ENCODE measurements around the gene PGA4. TPM values are rescaled to one million over a fixed set of nuclear protein-coding genes. Genes with fewer than 3 reads are reported as not detected.
A peak's percentile ranks its signal among the peaks of the same experiment; 100 is the strongest.

Gene PGA4
- polyA plus RNA-seq, 1 donor, result 3.3 TPM

GRCh38 chr11:61265357-61265756, 43.2 kb downstream of the PGA4 start:
- no peak overlapping the region for H3K27ac ChIP-seq (ENCODE audit: low read length)
- peaks cover 2% of the 10 kb centered on the region for H3K9me3 ChIP-seq (ENCODE audit: control insufficient read depth, low read depth, low read length)
- WGBS (ENCODE audit: insufficient coverage, low lambda C conversion rate), result no CpG with 5 or more reads among the region's 14 CpGs
- no peaks in the 10 kb centered on the region for H3K27me3 ChIP-seq (ENCODE audit: control insufficient read depth, insufficient read depth, low read length)
- H3K4me3 ChIP-seq (ENCODE audit: low read length), result no peak overlapping the region
- DNase-seq, result peak; percentile 73 to 84
- H3K4me1 ChIP-seq (ENCODE audit: control insufficient read depth, insufficient read depth, low read length), result peaks cover 24% of the 10 kb centered on the region
- H3K36me3 ChIP-seq (ENCODE audit: control insufficient read depth, insufficient read depth, low read length), result no peaks in the 10 kb centered on the region

- peak in 1 of 2 donors; percentile 41 for DNase-seq
- peaks cover 24% of the 10 kb centered on the region for H3K4me1 ChIP-seq (ENCODE audit: control insufficient read depth, insufficient read depth, low read length)
- H3K27me3 ChIP-seq (ENCODE audit: control insufficient read depth, insufficient read depth, low read length), result no peaks in the 10 kb centered on the region
- no peaks in the 10 kb centered on the region for H3K36me3 ChIP-seq (ENCODE audit: control insufficient read depth, insufficient read depth, low read length)
- H3K9me3 ChIP-seq (ENCODE audit: control insufficient read depth, low read depth, low read length), result peaks cover 2% of the 10 kb centered on the region
- no CpG with 5 or more reads among the region's 4 CpGs for WGBS (ENCODE audit: insufficient coverage, low lambda C conversion rate)
- no peak overlapping the region for H3K27ac ChIP-seq (ENCODE audit: low read length)
- no peak overlapping the region for H3K4me3 ChIP-seq (ENCODE audit: low read length)
These were observed 44.5 kb downstream of the PGA4 start for GRCh38 chr11:61266602-61267001.

GRCh38 chr11:61267437-61267841, 45.3 kb downstream of the PGA4 start:
- no CpG with 5 or more reads among the region's 6 CpGs for WGBS (ENCODE audit: insufficient coverage, low lambda C conversion rate)
- no peaks in the 10 kb centered on the region for H3K36me3 ChIP-seq (ENCODE audit: control insufficient read depth, insufficient read depth, low read length)
- peaks cover 24% of the 10 kb centered on the region for H3K4me1 ChIP-seq (ENCODE audit: control insufficient read depth, insufficient read depth, low read length)
- peaks cover 2% of the 10 kb centered on the region for H3K9me3 ChIP-seq (ENCODE audit: control insufficient read depth, low read depth, low read length)
- H3K4me3 ChIP-seq (ENCODE audit: low read length), result no peak overlapping the region
- H3K27ac ChIP-seq (ENCODE audit: low read length), result no peak overlapping the region
- no peaks in the 10 kb centered on the region for H3K27me3 ChIP-seq (ENCODE audit: control insufficient read depth, insufficient read depth, low read length)
- DNase-seq, result peak; percentile 56 to 68

- H3K9me3 ChIP-seq (ENCODE audit: control insufficient read depth, low read depth, low read length), result peaks cover 2% of the 10 kb centered on the region
- H3K27me3 ChIP-seq (ENCODE audit: control insufficient read depth, insufficient read depth, low read length), result no peaks in the 10 kb centered on the region
- no peak overlapping the region for H3K4me3 ChIP-seq (ENCODE audit: low read length)
- WGBS (ENCODE audit: insufficient coverage, low lambda C conversion rate), result no CpG with 5 or more reads among the region's 15 CpGs
- DNase-seq, result no peak
- H3K4me1 ChIP-seq (ENCODE audit: control insufficient read depth, insufficient read depth, low read length), result peaks cover 24% of the 10 kb centered on the region
- H3K27ac ChIP-seq (ENCODE audit: low read length), result no peak overlapping the region
- no peaks in the 10 kb centered on the region for H3K36me3 ChIP-seq (ENCODE audit: control insufficient read depth, insufficient read depth, low read length)
These were observed 46.6 kb downstream of the PGA4 start for GRCh38 chr11:61268588-61269250.

- Histone ChIP-seq H3K27ac (ENCODE audit: low read length) (no peak overlapping the region), H3K27me3 (ENCODE audit: control insufficient read depth, insufficient read depth, low read length) (no peaks in the 10 kb centered on the region), H3K36me3 (ENCODE audit: control insufficient read depth, insufficient read depth, low read length) (no peaks in the 10 kb centered on the region), H3K9me3 (ENCODE audit: control insufficient read depth, low read depth, low read length) (no peaks in the 10 kb centered on the region), H3K4me3 (ENCODE audit: low read length) (no peak overlapping the region), H3K4me1 (ENCODE audit: control insufficient read depth, insufficient read depth, low read length) (peaks cover 16% of the 10 kb centered on the region)
- DNase-seq, result no peak
- WGBS (ENCODE audit: insufficient coverage, low lambda C conversion rate), result 90% methylated on average over 2 of the region's 7 CpGs
These were observed 48.4 kb downstream of the PGA4 start for GRCh38 chr11:61270354-61271076.

GRCh38 chr11:61272731-61273130, 50.6 kb downstream of the PGA4 start:
- Histone ChIP-seq H3K36me3 (ENCODE audit: control insufficient read depth, insufficient read depth, low read length) (no peaks in the 10 kb centered on the region), H3K27me3 (ENCODE audit: control insufficient read depth, insufficient read depth, low read length) (no peaks in the 10 kb centered on the region), H3K4me1 (ENCODE audit: control insufficient read depth, insufficient read depth, low read length) (peaks cover under 1% of the 10 kb centered on the region), H3K27ac (ENCODE audit: low read length) (no peak overlapping the region), H3K9me3 (ENCODE audit: control insufficient read depth, low read depth, low read length) (no peaks in the 10 kb centered on the region), H3K4me3 (ENCODE audit: low read length) (no peak overlapping the region)
- DNase-seq, result no peak
- WGBS (ENCODE audit: insufficient coverage, low lambda C conversion rate), result no CpG with 5 or more reads among the region's 3 CpGs

- no peak overlapping the region for H3K4me3 ChIP-seq (ENCODE audit: low read length)
- no CpG with 5 or more reads among the region's 16 CpGs for WGBS (ENCODE audit: insufficient coverage, low lambda C conversion rate)
- no peaks in the 10 kb centered on the region for H3K36me3 ChIP-seq (ENCODE audit: control insufficient read depth, insufficient read depth, low read length)
- DNase-seq, result no peak
- H3K27me3 ChIP-seq (ENCODE audit: control insufficient read depth, insufficient read depth, low read length), result no peaks in the 10 kb centered on the region
- H3K27ac ChIP-seq (ENCODE audit: low read length), result no peak overlapping the region
- H3K9me3 ChIP-seq (ENCODE audit: control insufficient read depth, low read depth, low read length), result no peaks in the 10 kb centered on the region
- H3K4me1 ChIP-seq (ENCODE audit: control insufficient read depth, insufficient read depth, low read length), result no peaks in the 10 kb centered on the region
These were observed 51.3 kb downstream of the PGA4 start for GRCh38 chr11:61273178-61274078.

- Histone ChIP-seq H3K4me1 (ENCODE audit: control insufficient read depth, insufficient read depth, low read length) (no peaks in the 10 kb centered on the region), H3K4me3 (ENCODE audit: low read length) (no peak overlapping the region), H3K27ac (ENCODE audit: low read length) (no peak overlapping the region), H3K9me3 (ENCODE audit: control insufficient read depth, low read depth, low read length) (no peaks in the 10 kb centered on the region), H3K27me3 (ENCODE audit: control insufficient read depth, insufficient read depth, low read length) (no peaks in the 10 kb centered on the region), H3K36me3 (ENCODE audit: control insufficient read depth, insufficient read depth, low read length) (no peaks in the 10 kb centered on the region)
- no CpG with 5 or more reads among the region's 4 CpGs for WGBS (ENCODE audit: insufficient coverage, low lambda C conversion rate)
- no peak for DNase-seq
These were observed 51.9 kb downstream of the PGA4 start for GRCh38 chr11:61274084-61274483.

- DNase-seq, result no peak
- H3K36me3 ChIP-seq (ENCODE audit: control insufficient read depth, insufficient read depth, low read length), result no peaks in the 10 kb centered on the region
- H3K9me3 ChIP-seq (ENCODE audit: control insufficient read depth, low read depth, low read length), result no peaks in the 10 kb centered on the region
- H3K27me3 ChIP-seq (ENCODE audit: control insufficient read depth, insufficient read depth, low read length), result no peaks in the 10 kb centered on the region
- no peak overlapping the region for H3K27ac ChIP-seq (ENCODE audit: low read length)
- WGBS (ENCODE audit: insufficient coverage, low lambda C conversion rate), result no CpG with 5 or more reads among the region's 4 CpGs
- H3K4me3 ChIP-seq (ENCODE audit: low read length), result no peak overlapping the region
- no peaks in the 10 kb centered on the region for H3K4me1 ChIP-seq (ENCODE audit: control insufficient read depth, insufficient read depth, low read length)
These were observed 53.0 kb downstream of the PGA4 start for GRCh38 chr11:61275191-61275590.
